A673 (cell line): ENCODE data around the gene ANKS1B.

Experiments used
- CTCF ChIP-seq: fragments of 300-800, 200-600 bp; sonication (generic); conservative IDR thresholded peaks from 2 replicates; pipeline ENCODE4 v1.5.1; 2017; ENCODE audit warnings: low read depth, mild to moderate bottlenecking, antibody characterized with exemption, low read length, moderate library complexity, mixed read lengths
- EZH2 ChIP-seq: fragments of 200-600 bp; sonication (generic); IDR thresholded peaks from 2 replicates; pipeline ENCODE4 v1.6.1; 2017; ENCODE audit warnings: borderline replicate concordance, low read depth, mild to moderate bottlenecking, mixed read lengths, antibody characterized with exemption, low read length; ENCODE audit not compliant: poor library complexity, severe bottlenecking

- TF ChIP-seq CTCF (no peak), EZH2 (no peak)
These were observed 571.0 kb downstream of the ANKS1B start for GRCh38 chr12:99413751-99414150.
